Esophagus squamous epithelium (tissue), 4 donors: Measurements from ENCODE around the gene LTB4R.

Source experiments
- POLR2A ChIP-seq, 4 donors: fragments of 450-650 bp; IDR thresholded peaks; one replicate each; pipeline ENCODE4 v1.6.1; 2017; ENCODE audit warnings: antibody characterized with exemption in 4 of 4, mild to moderate bottlenecking in 4 of 4, moderate library complexity in 3 of 4
- TF ChIP-seq, protein P1 (sequence below), 6 experiments: fragments of 450-650 bp in 4 of 6; fragments of 200-600 bp in 2 of 6; sonication (generic) in 2 of 6; IDR thresholded peaks; one replicate each; pipeline ENCODE4 v1.5.1; 2016 to 2019; ENCODE audit warnings: antibody characterized with exemption in 6 of 6, mild to moderate bottlenecking in 4 of 6, moderate library complexity in 4 of 6

- no peak for TF ChIP-seq POLR2A (IDR thresholded peaks at IDR 0.05)
- TF ChIP-seq, protein P1, sequence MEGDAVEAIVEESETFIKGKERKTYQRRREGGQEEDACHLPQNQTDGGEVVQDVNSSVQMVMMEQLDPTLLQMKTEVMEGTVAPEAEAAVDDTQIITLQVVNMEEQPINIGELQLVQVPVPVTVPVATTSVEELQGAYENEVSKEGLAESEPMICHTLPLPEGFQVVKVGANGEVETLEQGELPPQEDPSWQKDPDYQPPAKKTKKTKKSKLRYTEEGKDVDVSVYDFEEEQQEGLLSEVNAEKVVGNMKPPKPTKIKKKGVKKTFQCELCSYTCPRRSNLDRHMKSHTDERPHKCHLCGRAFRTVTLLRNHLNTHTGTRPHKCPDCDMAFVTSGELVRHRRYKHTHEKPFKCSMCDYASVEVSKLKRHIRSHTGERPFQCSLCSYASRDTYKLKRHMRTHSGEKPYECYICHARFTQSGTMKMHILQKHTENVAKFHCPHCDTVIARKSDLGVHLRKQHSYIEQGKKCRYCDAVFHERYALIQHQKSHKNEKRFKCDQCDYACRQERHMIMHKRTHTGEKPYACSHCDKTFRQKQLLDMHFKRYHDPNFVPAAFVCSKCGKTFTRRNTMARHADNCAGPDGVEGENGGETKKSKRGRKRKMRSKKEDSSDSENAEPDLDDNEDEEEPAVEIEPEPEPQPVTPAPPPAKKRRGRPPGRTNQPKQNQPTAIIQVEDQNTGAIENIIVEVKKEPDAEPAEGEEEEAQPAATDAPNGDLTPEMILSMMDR (IDR thresholded peaks at IDR 0.05), result no peak
Observed at GRCh38 chr14:24269368-24269767, 41.9 kb upstream of the LTB4R start.
